Keratinocyte (primary cell): ENCODE results near the gene TPRG1L. TPM values are rescaled to one million over a fixed set of nuclear protein-coding genes. Genes with fewer than 3 reads are reported as not detected.

ENCODE experiments used
- DNase-seq: peaks from one replicate; pipeline ENCODE4 v3.0.0-alpha.2; 2011; ENCODE audit warnings: low read depth, missing footprints, low spot score
- FAIRE-seq: peaks from 2 replicates; lab custom pipeline; 2011; peaks lifted over from hg19 to GRCh38; lab: Jason Lieb, UNC
- H2AFZ ChIP-seq: 2 replicates; pipeline ENCODE4 v1.6.0; 2012; ENCODE audit warnings: low read length, control low read depth, inconsistent platforms; ENCODE audit not compliant: control insufficient read depth
- H3K27ac ChIP-seq: 2 replicates; pipeline ENCODE4 v1.5.1; 2011; ENCODE audit warnings: low read length; ENCODE audit not compliant: control insufficient read depth, insufficient read depth
- H3K27me3 ChIP-seq: 3 replicates; pipeline ENCODE4 v1.6.0; 2011; ENCODE audit warnings: low read length; ENCODE audit not compliant: control insufficient read depth, insufficient read depth; ENCODE audit errors: extremely low read depth
- H3K36me3 ChIP-seq, 2 experiments: 2 replicates in 1 of 2; 3 replicates in 1 of 2; pipeline ENCODE4 v1.5.1; 2011; ENCODE audit warnings: low read length in 2 of 2, mild to moderate bottlenecking in 1 of 2; ENCODE audit not compliant: control insufficient read depth in 2 of 2, insufficient read depth in 2 of 2; ENCODE audit errors: extremely low read depth in 1 of 2
- H3K4me1 ChIP-seq: 3 replicates; pipeline ENCODE4 v1.5.1; 2011; ENCODE audit warnings: low read length; ENCODE audit not compliant: control insufficient read depth, insufficient read depth; ENCODE audit errors: extremely low read depth
- H3K4me2 ChIP-seq: 3 replicates; pipeline ENCODE4 v1.6.0; 2011; ENCODE audit warnings: low read depth, low read length; ENCODE audit not compliant: control insufficient read depth, insufficient read depth; ENCODE audit errors: extremely low read depth
- H3K4me3 ChIP-seq, 3 experiments: fragments of 200-600 bp in 1 of 3; sonication (generic) in 1 of 3; 2 replicates in 2 of 3; 3 replicates in 1 of 3; pipeline ENCODE4 v1.5.1; 2011 to 2016; ENCODE audit warnings: low read length in 3 of 3, mild to moderate bottlenecking in 3 of 3, control low read depth in 2 of 3, inconsistent platforms in 1 of 3, low read depth in 1 of 3, mixed read lengths in 1 of 3, mixed run types in 1 of 3, moderate library complexity in 1 of 3; ENCODE audit not compliant: control insufficient read depth in 2 of 3, insufficient read depth in 2 of 3; ENCODE audit errors: extremely low read depth in 1 of 3
- H3K79me2 ChIP-seq: 2 replicates; pipeline ENCODE4 v1.6.0; 2012; ENCODE audit warnings: low read length; ENCODE audit not compliant: control insufficient read depth, insufficient read depth
- H3K9ac ChIP-seq: 3 replicates; pipeline ENCODE4 v1.6.0; 2011; ENCODE audit warnings: low read length; ENCODE audit not compliant: control insufficient read depth, insufficient read depth; ENCODE audit errors: extremely low read depth
- H3K9me1 ChIP-seq: 3 replicates; pipeline ENCODE4 v1.6.0; 2011; ENCODE audit warnings: low read length; ENCODE audit not compliant: control insufficient read depth, insufficient read depth; ENCODE audit errors: extremely low read depth
- H3K9me3 ChIP-seq: 2 replicates; pipeline ENCODE4 v1.5.1; 2012; ENCODE audit warnings: low read depth, low read length; ENCODE audit not compliant: control insufficient read depth
- H4K20me1 ChIP-seq: 3 replicates; pipeline ENCODE4 v1.6.0; 2011; ENCODE audit warnings: low read length; ENCODE audit not compliant: control insufficient read depth, insufficient read depth; ENCODE audit errors: extremely low read depth
- CTCF ChIP-seq, 3 experiments: IDR thresholded peaks in 1 of 3; conservative IDR thresholded peaks in 1 of 3; optimal IDR thresholded peaks in 1 of 3; 2 replicates in 2 of 3; 3 replicates in 1 of 3; pipeline versions ENCODE3 to v1.5.1; 2011; ENCODE audit warnings: low read length in 3 of 3, mild to moderate bottlenecking in 3 of 3, moderate library complexity in 2 of 3, control low read depth in 1 of 3, inconsistent platforms in 1 of 3; ENCODE audit not compliant: insufficient read depth in 2 of 3; ENCODE audit errors: extremely low read depth in 1 of 3
- EZH2 ChIP-seq: IDR thresholded peaks from one replicate; pipeline ENCODE4 v1.6.1; 2012; ENCODE audit warnings: inconsistent platforms, mild to moderate bottlenecking, low read length, moderate library complexity
- dilution Hi-C: fragments of 300-500 bp; cut with MboI; formaldehyde crosslinking; loops from one replicate; pipeline ENCODE4 v1.7.0; 2020; ENCODE audit warnings: low sequenced_read_pairs; ENCODE audit not compliant: extremely low pct_ligation_motif_present
- polyA plus RNA-seq, 5 experiments: library from polyadenylated mRNA; depleted of rRNA in 3 of 5; stranded (reverse) in 3 of 5; stranded (forward) in 1 of 5; unstranded in 1 of 5; fragments of >200 nt; gene quantifications; 1 replicate in 1 of 5; 2 replicates in 3 of 5; 3 replicates in 1 of 5; pipeline versions ENCODE4 v1.2.1 to v1.2.3, GENCODE V29; 2011 to 2012; ENCODE audit warnings: missing spikeins in 2 of 5, low read depth in 1 of 5, low replicate concordance in 1 of 5

The TPRG1L gene
- polyA plus RNA-seq, 1 donor (not counting 4 experiments of a cell fraction or from before 2014, with no cell fraction given): 57.4 TPM

- no peaks in the 10 kb centered on the region for H3K4me1 ChIP-seq
- no peak overlapping the region for H2AFZ ChIP-seq
- H3K4me3 ChIP-seq: no peak overlapping the region
- no peaks in the 10 kb centered on the region for H4K20me1 ChIP-seq
- H3K9me3 ChIP-seq: no peaks in the 10 kb centered on the region
- H3K36me3 ChIP-seq: no peaks in the 10 kb centered on the region
- dilution Hi-C loops: no loop called here
- H3K79me2 ChIP-seq: no peaks in the 10 kb centered on the region
- no peak overlapping the region for H3K9ac ChIP-seq
- TF ChIP-seq CTCF (optimal IDR thresholded peaks at IDR 0.05 in 1 of 3, IDR thresholded peaks at IDR 0.05 in 1 of 3, conservative IDR thresholded peaks at IDR 0.05 in 1 of 3; ENCODE audit: extremely low read depth in 1 of 3, insufficient read depth in 2 of 3, low read length in 3 of 3) (no peak), EZH2 (no peak)
- DNase-seq: no peak
- no peak overlapping the region for H3K27ac ChIP-seq
- H3K4me2 ChIP-seq: no peak overlapping the region
- no peaks in the 10 kb centered on the region for H3K9me1 ChIP-seq
- peaks cover 39% of the 10 kb centered on the region for H3K27me3 ChIP-seq
- no peak for FAIRE-seq
Measured at GRCh38 chr1:3657096-3657475, 32.3 kb downstream of the TPRG1L start.

- Histone ChIP-seq H3K4me3 (no peak overlapping the region), H3K79me2 (no peaks in the 10 kb centered on the region), H3K9me1 (no peaks in the 10 kb centered on the region), H3K36me3 (no peaks in the 10 kb centered on the region), H3K9ac (no peak overlapping the region), H3K4me2 (no peak overlapping the region), H3K27me3 (peaks cover 34% of the 10 kb centered on the region), H3K4me1 (no peaks in the 10 kb centered on the region), H3K27ac (no peak overlapping the region), H3K9me3 (no peaks in the 10 kb centered on the region), H2AFZ (no peak overlapping the region), H4K20me1 (no peaks in the 10 kb centered on the region)
- FAIRE-seq (no peak), DNase-seq (no peak)
- no peak for TF ChIP-seq EZH2
- no peak for TF ChIP-seq CTCF (optimal IDR thresholded peaks at IDR 0.05 in 1 of 3, IDR thresholded peaks at IDR 0.05 in 1 of 3, conservative IDR thresholded peaks at IDR 0.05 in 1 of 3; ENCODE audit: extremely low read depth in 1 of 3, insufficient read depth in 2 of 3, low read length in 3 of 3)
- dilution Hi-C loops: no loop called here
Measured at GRCh38 chr1:3657578-3658230, 32.9 kb downstream of the TPRG1L start.
